Ishikawa (cell line): ENCODE data around the gene SRSF7.

Source experiments
- CEBPB ChIP-seq: IDR thresholded peaks from 2 replicates; pipeline ENCODE4 v1.6.1; 2012
- CREB1 ChIP-seq: IDR thresholded peaks from 2 replicates; pipeline ENCODE4 v1.6.1; 2012; ENCODE audit warnings: low read depth
- EGR1 ChIP-seq: IDR thresholded peaks from 2 replicates; pipeline ENCODE4 v1.6.1; 2012
- EP300 ChIP-seq: IDR thresholded peaks from 2 replicates; pipeline ENCODE4 v1.6.1; 2012; ENCODE audit warnings: borderline replicate concordance
- FOXM1 ChIP-seq: IDR thresholded peaks from 2 replicates; pipeline ENCODE4 v1.6.1; 2012; ENCODE audit warnings: low read depth, borderline replicate concordance
- MAX ChIP-seq: IDR thresholded peaks from 2 replicates; pipeline ENCODE4 v1.6.1; 2012
- NFIC ChIP-seq: IDR thresholded peaks from 2 replicates; pipeline ENCODE4 v1.6.1; 2012
- RAD21 ChIP-seq: IDR thresholded peaks from 2 replicates; pipeline ENCODE4 v1.6.1; 2012; ENCODE audit warnings: low read depth
- REST ChIP-seq: IDR thresholded peaks from 2 replicates; pipeline ENCODE4 v1.6.1; 2012; ENCODE audit warnings: low read depth, mild to moderate bottlenecking
- TAF1 ChIP-seq: IDR thresholded peaks from 2 replicates; pipeline ENCODE4 v1.6.1; 2012; ENCODE audit warnings: low read depth, mild to moderate bottlenecking
- TCF12 ChIP-seq: IDR thresholded peaks from 2 replicates; pipeline ENCODE4 v1.6.1; 2012; ENCODE audit warnings: low read depth
- TEAD4 ChIP-seq: IDR thresholded peaks from 2 replicates; pipeline ENCODE4 v1.6.1; 2012
- USF1 ChIP-seq: IDR thresholded peaks from 2 replicates; pipeline ENCODE4 v1.6.1; 2012
- YY1 ChIP-seq: IDR thresholded peaks from 2 replicates; pipeline ENCODE4 v1.6.1; 2012; ENCODE audit warnings: low read depth
- ZBTB7A ChIP-seq: IDR thresholded peaks from 2 replicates; pipeline ENCODE4 v1.6.1; 2012; ENCODE audit warnings: low read depth

Gene SRSF7

DNA sequence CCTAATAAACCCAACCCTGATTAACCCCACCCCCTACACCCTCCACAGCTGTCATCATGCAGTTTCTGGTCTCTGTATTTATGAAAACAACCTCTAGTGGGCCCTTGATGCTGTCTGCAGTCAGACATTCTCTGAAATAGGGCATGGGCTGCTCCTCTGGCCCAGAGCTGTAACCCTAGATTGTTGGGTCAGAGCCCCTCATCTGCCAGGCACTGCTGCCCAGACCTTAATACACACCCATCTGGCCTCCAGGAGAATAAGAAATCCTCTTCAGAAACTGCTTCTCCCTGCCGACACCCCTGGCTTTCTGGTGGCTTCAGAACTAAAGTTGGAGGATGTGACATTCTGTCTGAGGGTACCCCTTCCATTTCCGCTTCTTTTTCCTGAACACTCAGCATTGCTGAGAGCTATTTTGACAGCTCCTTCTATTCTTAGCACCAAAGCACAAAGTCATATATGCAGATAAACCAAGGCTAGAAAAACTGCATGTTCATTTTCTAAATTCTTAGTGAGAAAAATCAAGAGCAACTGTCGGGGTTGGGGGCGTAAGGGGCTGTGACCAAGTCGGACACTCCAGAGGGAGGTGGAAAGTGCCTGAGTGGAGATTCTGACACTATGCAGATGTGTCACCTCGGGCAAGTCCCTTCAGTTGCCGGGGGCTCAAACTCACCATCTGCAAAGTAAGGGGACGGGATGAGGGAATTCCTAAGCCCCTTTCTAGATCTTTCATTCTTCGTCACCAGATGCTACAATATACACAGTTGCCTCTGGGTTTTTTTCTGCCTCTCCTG is 28.7 kb downstream of the SRSF7 start:
- TF ChIP-seq CEBPB (no peak), EGR1 (no peak), CREB1 (no peak), USF1 (no peak), TEAD4 (no peak), RAD21 (no peak), TCF12 (no peak)

- TF ChIP-seq CREB1 (no peak), RAD21 (no peak), CEBPB (no peak), MAX (peak; percentile 67; the same call in 1 of the 2 replicates), TCF12 (no peak), EP300 (peak; percentile 37; the same call in 1 of the 2 replicates), TEAD4 (peak; percentile 63), TAF1 (no peak), NFIC (peak; percentile 77), USF1 (peak; percentile 88), ZBTB7A (no peak), YY1 (peak; percentile 75), REST (no peak)
Observed at GRCh38 chr2:38720613-38721241, 30.4 kb downstream of the SRSF7 start.

DNA sequence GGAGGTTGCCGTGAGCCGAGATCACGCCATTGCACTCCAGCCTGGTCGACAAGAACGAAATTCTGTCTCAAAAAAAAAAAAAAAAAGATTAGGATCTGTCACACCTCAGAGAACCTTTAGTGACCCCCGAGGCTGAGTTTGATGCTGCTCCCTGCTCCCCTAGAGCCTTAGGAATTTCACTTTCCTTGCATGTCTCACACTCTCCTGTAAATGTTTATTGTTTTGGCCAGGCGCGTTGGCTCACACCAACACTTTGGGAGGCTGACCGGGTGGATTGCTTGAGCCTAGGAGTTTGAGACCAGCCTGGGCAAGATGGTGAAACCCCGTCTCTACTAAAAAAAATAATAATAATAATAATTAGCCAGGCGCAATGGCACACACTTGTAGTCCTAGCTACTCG is 31.5 kb downstream of the SRSF7 start:
- TF ChIP-seq TCF12 (no peak), NFIC (no peak), TEAD4 (no peak), REST (no peak), EP300 (no peak), USF1 (no peak), RAD21 (no peak), TAF1 (no peak), FOXM1 (no peak), CREB1 (no peak), EGR1 (no peak), ZBTB7A (no peak), CEBPB (no peak), MAX (no peak), YY1 (no peak)

DNA sequence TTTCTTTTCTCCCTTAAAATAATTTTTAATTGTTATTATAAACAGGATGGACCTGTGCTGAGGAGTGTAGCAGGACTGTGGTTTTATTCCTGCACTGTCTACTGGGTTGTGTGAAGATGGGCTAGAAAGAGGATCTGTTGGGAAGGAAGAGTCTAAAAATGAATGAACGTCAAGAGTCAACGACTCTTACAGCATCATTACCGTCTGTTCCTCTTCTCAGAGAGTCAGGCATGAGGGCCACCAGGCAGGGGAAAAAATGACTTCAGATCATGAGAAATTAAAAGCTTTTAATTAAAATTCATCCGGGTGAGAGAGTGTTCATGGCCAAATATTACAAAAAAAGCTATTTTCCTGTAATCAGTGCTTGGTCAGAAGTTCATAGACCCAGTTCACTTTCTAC is 32.6 kb downstream of the SRSF7 start:
- no peak for TF ChIP-seq ZBTB7A
- no peak for TF ChIP-seq RAD21
- no peak for TF ChIP-seq TCF12
- no peak for TF ChIP-seq YY1
- TF ChIP-seq EP300, result no peak
- no peak for TF ChIP-seq FOXM1
- no peak for TF ChIP-seq TEAD4
- TF ChIP-seq USF1, result no peak
- no peak for TF ChIP-seq TAF1
